SJSA1 (cell line): ENCODE measurements around the gene MED20. TPM values are rescaled to one million over a fixed set of nuclear protein-coding genes. Genes with fewer than 3 reads are reported as not detected.
"Not testable (repeated sequence)": the region's sequence is repeated elsewhere in the genome, so short reads cannot be mapped to it uniquely, and the experiment has no call there.

Experiments
- DNase-seq, 2 experiments: peaks; one replicate each; pipeline ENCODE4 v3.0.0-alpha.2; 2015 to 2020; ENCODE audit warnings: low spot score in 2 of 2, low read depth in 1 of 2
- H3K27ac ChIP-seq: fragments of 250-450 bp; sonication (Bioruptor Pico); 2 replicates; pipeline ENCODE4 v1.5.1; 2020; ENCODE audit warnings: mild to moderate bottlenecking, moderate library complexity
- H3K27me3 ChIP-seq: fragments of 250-450 bp; sonication (Bioruptor Pico); replicated peaks from 2 replicates; pipeline ENCODE4 v1.5.1; 2020; ENCODE audit warnings: mild to moderate bottlenecking, moderate library complexity
- H3K36me3 ChIP-seq: fragments of 250-450 bp; sonication (Bioruptor Pico); 2 replicates; pipeline ENCODE4 v1.5.1; 2020; ENCODE audit warnings: mild to moderate bottlenecking
- H3K4me1 ChIP-seq: fragments of 250-450 bp; sonication (Bioruptor Pico); replicated peaks from 2 replicates; pipeline ENCODE4 v1.6.1; 2021; ENCODE audit warnings: mild to moderate bottlenecking
- H3K4me3 ChIP-seq: fragments of 250-450 bp; sonication (Bioruptor Pico); 2 replicates; pipeline ENCODE4 v1.5.1; 2020; ENCODE audit warnings: mild to moderate bottlenecking
- H3K9me3 ChIP-seq: fragments of 250-450 bp; sonication (Bioruptor Pico); replicated peaks from 2 replicates; pipeline ENCODE4 v1.5.1; 2020; ENCODE audit warnings: mild to moderate bottlenecking
- total RNA-seq: library from RNA; depleted of rRNA; stranded (reverse); fragments of >200 nt; shearing (Covaris generic); gene quantifications from 2 replicates; pipeline ENCODE4 v1.2.3, GENCODE V29; 2014

MED20 gene
- total RNA-seq, 1 experiment from 2014 or later = 31.9 TPM

GRCh38 chr6:41955412-41955811 is 34.5 kb upstream of the MED20 start:
- Histone ChIP-seq H3K4me3 (no peak overlapping the region), H3K36me3 (no peaks in the 10 kb centered on the region), H3K27me3 (no peaks in the 10 kb centered on the region), H3K27ac (no peak overlapping the region), H3K4me1 (no peaks in the 10 kb centered on the region), H3K9me3 (no peaks in the 10 kb centered on the region)
- DNase-seq = no peak

GRCh38 chr6:41954668-41955067 is 33.7 kb upstream of the MED20 start:
- H3K4me1 ChIP-seq = no peaks in the 10 kb centered on the region
- no peaks in the 10 kb centered on the region for H3K9me3 ChIP-seq
- H3K36me3 ChIP-seq = no peaks in the 10 kb centered on the region
- no peaks in the 10 kb centered on the region for H3K27me3 ChIP-seq
- no peak overlapping the region for H3K4me3 ChIP-seq
- no peak overlapping the region for H3K27ac ChIP-seq
- DNase-seq = no peak

GRCh38 chr6:41947581-41948220 is 26.8 kb upstream of the MED20 start:
- Histone ChIP-seq H3K4me1 (no peaks in the 10 kb centered on the region), H3K27ac (no peak overlapping the region), H3K4me3 (no peak overlapping the region), H3K9me3 (no peaks in the 10 kb centered on the region), H3K36me3 (no peaks in the 10 kb centered on the region), H3K27me3 (no peaks in the 10 kb centered on the region)
- DNase-seq = no peak

GRCh38 chr6:41943456-41943855 is 22.5 kb upstream of the MED20 start:
- no peak overlapping the region for H3K27ac ChIP-seq

GRCh38 chr6:41942882-41943281 is 21.9 kb upstream of the MED20 start:
- H3K4me1 ChIP-seq = peaks cover 26% of the 10 kb centered on the region
- H3K27ac ChIP-seq, H3K9me3 ChIP-seq, DNase-seq, H3K4me3 ChIP-seq, H3K27me3 ChIP-seq: not testable (repeated sequence)
- H3K36me3 ChIP-seq = peaks cover 37% of the 10 kb centered on the region

More at GRCh38 chr6:41943456-41943855, 22.5 kb upstream of the MED20 start:
- DNase-seq = no peak
- Histone ChIP-seq H3K27me3 (no peaks in the 10 kb centered on the region), H3K9me3 (0 out of 2 replicates have a peak, but pooled peaks cover 5% of the 10 kb centered on the region), H3K36me3 (peaks cover 31% of the 10 kb centered on the region), H3K4me1 (peaks cover 26% of the 10 kb centered on the region), H3K4me3 (no peak overlapping the region)

GRCh38 chr6:41942067-41942851 is 21.3 kb upstream of the MED20 start:
- Histone ChIP-seq H3K27me3 (no peaks in the 10 kb centered on the region), H3K36me3 (peaks cover 43% of the 10 kb centered on the region), H3K27ac (peak overlapping the region; percentile 51), H3K4me3 (peak overlapping the region; percentile 96), H3K9me3 (0 out of 2 replicates have a peak, but pooled peaks cover 5% of the 10 kb centered on the region), H3K4me1 (peaks cover 26% of the 10 kb centered on the region)
- no peak for DNase-seq

- Histone ChIP-seq H3K9me3 (0 out of 2 replicates have a peak, but pooled peaks cover 5% of the 10 kb centered on the region), H3K4me3 (peak within 1 kb of the TSS; percentile 96), H3K4me1 (peaks cover 27% of the 10 kb centered on the region), H3K27ac (peak within 1 kb of the TSS; percentile 51), H3K36me3 (peaks cover 51% of the 10 kb centered on the region), H3K27me3 (no peaks in the 10 kb centered on the region)
- DNase-seq = peak; percentile 94 to 96
Measured at GRCh38 chr6:41941280-41942066, 20.5 kb upstream of the MED20 start, which contains the start of gene CCND3. Gene CCND3, minus strand, starts transcription at chr6:41941808. Its CDS starts 159 bp downstream, at chr6:41941649.

- Histone ChIP-seq H3K27ac (peak overlapping the region; percentile 17), H3K36me3 (peaks cover 57% of the 10 kb centered on the region), H3K4me3 (peak overlapping the region; percentile 96), H3K9me3 (0 out of 2 replicates have a peak, but pooled peaks cover 5% of the 10 kb centered on the region), H3K27me3 (no peaks in the 10 kb centered on the region), H3K4me1 (peaks cover 32% of the 10 kb centered on the region)
- peak; percentile 56 to 58 for DNase-seq
Measured at GRCh38 chr6:41940759-41941279, 19.9 kb upstream of the MED20 start.

- peak overlapping the region; percentile 17; the same call in 1 of the 2 replicates for H3K27ac ChIP-seq
- peaks cover 32% of the 10 kb centered on the region for H3K4me1 ChIP-seq
- H3K36me3 ChIP-seq = peaks cover 64% of the 10 kb centered on the region
- DNase-seq = no peak
- H3K4me3 ChIP-seq = peak overlapping the region; percentile 96
- 0 out of 2 replicates have a peak, but pooled peaks cover 5% of the 10 kb centered on the region for H3K9me3 ChIP-seq
- H3K27me3 ChIP-seq = no peaks in the 10 kb centered on the region
Measured at GRCh38 chr6:41939848-41940758, 19.2 kb upstream of the MED20 start.

GRCh38 chr6:41939176-41939847 is 18.4 kb upstream of the MED20 start:
- no peak for DNase-seq
- peaks cover 32% of the 10 kb centered on the region for H3K4me1 ChIP-seq
- H3K4me3 ChIP-seq = no peak overlapping the region

GRCh38 chr6:41938590-41939175 is 17.7 kb upstream of the MED20 start:
- no peaks in the 10 kb centered on the region for H3K27me3 ChIP-seq
- no peak overlapping the region for H3K27ac ChIP-seq
- H3K4me3 ChIP-seq = no peak overlapping the region
- DNase-seq = no peak
- H3K4me1 ChIP-seq = peaks cover 32% of the 10 kb centered on the region
- H3K9me3 ChIP-seq = 0 out of 2 replicates have a peak, but pooled peaks cover 5% of the 10 kb centered on the region
- peaks cover 79% of the 10 kb centered on the region for H3K36me3 ChIP-seq

More at GRCh38 chr6:41939176-41939847, 18.4 kb upstream of the MED20 start:
- no peaks in the 10 kb centered on the region for H3K27me3 ChIP-seq
- no peak overlapping the region for H3K27ac ChIP-seq
- 0 out of 2 replicates have a peak, but pooled peaks cover 5% of the 10 kb centered on the region for H3K9me3 ChIP-seq
- H3K36me3 ChIP-seq = peaks cover 72% of the 10 kb centered on the region
